H9 (cell line): ENCODE measurements around the gene ZNF641. TPM values are rescaled to one million over a fixed set of nuclear protein-coding genes. Genes with fewer than 3 reads are reported as not detected.

ENCODE experiments used
- DNase-seq: peaks from one replicate; pipeline ENCODE4 v3.0.0-alpha.2; 2017
- H2AFZ ChIP-seq: one replicate; pipeline ENCODE4 v1.6.1; 2013; ENCODE audit warnings: mild to moderate bottlenecking, low read length, control low read depth, moderate library complexity
- H2AK5ac ChIP-seq: 2 replicates; pipeline ENCODE4 v1.6.1; 2013; ENCODE audit warnings: low read length, control low read depth, mixed read lengths; ENCODE audit not compliant: insufficient read length
- H2BK120ac ChIP-seq: one replicate; pipeline ENCODE4 v1.6.1; 2013; ENCODE audit warnings: low read depth, mild to moderate bottlenecking, low read length, control low read depth, inconsistent platforms; ENCODE audit not compliant: poor library complexity, severe bottlenecking
- H2BK12ac ChIP-seq: 2 replicates; pipeline ENCODE4 v1.6.1; 2013; ENCODE audit warnings: low read length, control low read depth, mixed read lengths, low read depth; ENCODE audit not compliant: insufficient read length
- H2BK15ac ChIP-seq: 2 replicates; pipeline ENCODE4 v1.6.1; 2013; ENCODE audit warnings: low read depth, low read length, control low read depth
- H2BK20ac ChIP-seq: one replicate; pipeline ENCODE4 v1.6.1; 2013; ENCODE audit warnings: low read depth, mild to moderate bottlenecking, low read length, control low read depth, inconsistent platforms; ENCODE audit not compliant: poor library complexity, severe bottlenecking
- H2BK5ac ChIP-seq: 2 replicates; pipeline ENCODE4 v1.6.1; 2013; ENCODE audit warnings: low read length, control low read depth, mixed read lengths; ENCODE audit not compliant: insufficient read length
- H3K14ac ChIP-seq: 2 replicates; pipeline ENCODE4 v1.6.1; 2013; ENCODE audit warnings: low read length, control low read depth; ENCODE audit not compliant: insufficient read depth
- H3K18ac ChIP-seq: 2 replicates; pipeline ENCODE4 v1.6.1; 2013; ENCODE audit warnings: low read depth, mild to moderate bottlenecking, mixed read lengths, low read length, control low read depth; ENCODE audit not compliant: insufficient read length
- H3K23ac ChIP-seq: 2 replicates; pipeline ENCODE4 v1.6.1; 2013; ENCODE audit warnings: low read length, control low read depth, mixed read lengths, low read depth; ENCODE audit not compliant: insufficient read length
- H3K23me2 ChIP-seq: 2 replicates; pipeline ENCODE4 v1.6.1; 2013; ENCODE audit warnings: low read depth, mild to moderate bottlenecking, mixed read lengths, low read length, control low read depth; ENCODE audit not compliant: insufficient read length, poor library complexity, severe bottlenecking
- H3K27ac ChIP-seq: 2 replicates; pipeline ENCODE4 v1.5.1; 2013; ENCODE audit warnings: low read length, control low read depth, mixed read lengths, low read depth; ENCODE audit not compliant: insufficient read length
- H3K27me3 ChIP-seq: 2 replicates; pipeline ENCODE4 v1.6.1; 2013; ENCODE audit warnings: low read length, control low read depth, inconsistent platforms; ENCODE audit not compliant: insufficient read depth
- H3K4ac ChIP-seq: 2 replicates; pipeline ENCODE4 v1.6.1; 2013; ENCODE audit warnings: low read depth, mild to moderate bottlenecking, control low read depth, inconsistent platforms, low read length, moderate library complexity
- H3K4me1 ChIP-seq: 2 replicates; pipeline ENCODE4 v1.6.1; 2013; ENCODE audit warnings: low read length, control low read depth, inconsistent platforms; ENCODE audit not compliant: insufficient read depth
- H3K4me2 ChIP-seq: 2 replicates; pipeline ENCODE4 v1.6.1; 2013; ENCODE audit warnings: low read length, control low read depth, mixed read lengths; ENCODE audit not compliant: insufficient read length, insufficient read depth
- H3K56ac ChIP-seq: 2 replicates; pipeline ENCODE4 v1.6.1; 2013; ENCODE audit warnings: low read depth, mild to moderate bottlenecking, mixed read lengths, low read length, control low read depth; ENCODE audit not compliant: insufficient read length
- H3K79me1 ChIP-seq: 2 replicates; pipeline ENCODE4 v1.6.1; 2013; ENCODE audit warnings: low read depth, mild to moderate bottlenecking, moderate library complexity, low read length, control low read depth, inconsistent platforms; ENCODE audit not compliant: insufficient read depth, poor library complexity, severe bottlenecking
- H3K79me2 ChIP-seq: 2 replicates; pipeline ENCODE4 v1.6.1; 2013; ENCODE audit warnings: low read length, control low read depth, inconsistent platforms; ENCODE audit not compliant: insufficient read depth
- H3K9ac ChIP-seq: 2 replicates; pipeline ENCODE4 v1.6.1; 2013; ENCODE audit warnings: low read length, control low read depth, mixed read lengths; ENCODE audit not compliant: insufficient read length; ENCODE audit errors: extremely low read depth
- H3K9me3 ChIP-seq: one replicate; pipeline ENCODE4 v1.6.1; 2013; ENCODE audit warnings: low read depth, low read length, inconsistent platforms; ENCODE audit not compliant: control insufficient read depth
- H3T11ph ChIP-seq: one replicate; pipeline ENCODE4 v1.6.1; 2013; ENCODE audit warnings: mild to moderate bottlenecking, low read length, control low read depth, inconsistent platforms
- H4K20me1 ChIP-seq: one replicate; pipeline ENCODE4 v1.6.1; 2013; ENCODE audit not compliant: control insufficient read depth, insufficient read length, insufficient read depth
- H4K5ac ChIP-seq: 2 replicates; pipeline ENCODE4 v1.6.1; 2013; ENCODE audit warnings: low read depth, mild to moderate bottlenecking, mixed read lengths, low read length, control low read depth; ENCODE audit not compliant: insufficient read length
- H4K8ac ChIP-seq: replicated peaks from 2 replicates; pipeline ENCODE4 v1.6.1; 2013; ENCODE audit warnings: low read length, control low read depth, mixed read lengths, low read depth; ENCODE audit not compliant: insufficient read length
- H4K91ac ChIP-seq: 2 replicates; pipeline ENCODE4 v1.6.1; 2013; ENCODE audit warnings: low read depth, mild to moderate bottlenecking, moderate library complexity, mixed read lengths, low read length, control low read depth; ENCODE audit not compliant: insufficient read length
- H3K27ac Mint-ChIP-seq, 3 experiments: 2 replicates in 2 of 3; 3 replicates in 1 of 3; pipeline ENCODE4 v1.8.0; 2020 to 2021; ENCODE audit warnings: mixed read lengths in 3 of 3, mild to moderate bottlenecking in 1 of 3, moderate library complexity in 1 of 3
- H3K27me3 Mint-ChIP-seq: 2 replicates; pipeline ENCODE4 v1.8.0; 2021; ENCODE audit warnings: low read depth, mild to moderate bottlenecking, moderate library complexity, mixed read lengths
- H3K36me3 Mint-ChIP-seq, 3 experiments: 2 replicates in 2 of 3; 3 replicates in 1 of 3; pipeline ENCODE4 v1.8.0; 2020 to 2021; ENCODE audit warnings: low read depth in 3 of 3, mixed read lengths in 3 of 3; ENCODE audit not compliant: insufficient read depth in 1 of 3
- H3K4me1 Mint-ChIP-seq, 2 experiments: 2 replicates each; pipeline ENCODE4 v1.8.0; 2020; ENCODE audit warnings: mixed read lengths in 2 of 2
- H3K4me3 Mint-ChIP-seq, 2 experiments: 2 replicates in 1 of 2; 3 replicates in 1 of 2; pipeline ENCODE4 v1.8.0; 2020 to 2021; ENCODE audit warnings: mild to moderate bottlenecking in 2 of 2, mixed read lengths in 2 of 2, moderate library complexity in 1 of 2
- H3K9me3 Mint-ChIP-seq, 2 experiments: 2 replicates in 1 of 2; 3 replicates in 1 of 2; pipeline ENCODE4 v1.8.0; 2020; ENCODE audit warnings: mild to moderate bottlenecking in 2 of 2, mixed read lengths in 2 of 2, moderate library complexity in 1 of 2
- WGBS: extraction: QIAGEN DNeasy Blood & Tissue Kit; methylation state at CpG from one replicate; pipeline ENCODE4 v1.1.7; 2013; ENCODE audit warnings: missing lambda C conversion rate, low lambda C conversion rate, mixed read lengths; ENCODE audit not compliant: insufficient read length; ENCODE audit errors: extremely low coverage; 5-methylcytosine and 5-hydroxymethylcytosine counted together
- total RNA-seq: library from RNA; stranded (reverse); gene quantifications from 2 replicates; pipeline ENCODE4 v1.2.1, GENCODE V29; 2021
- TF ChIP-seq, protein P1 (sequence below): fragments of 200-600 bp; sonication (generic); conservative IDR thresholded peaks from 3 replicates; pipeline ENCODE4 v1.8.0; 2021; ENCODE audit warnings: antibody characterized with exemption, mild to moderate bottlenecking

Gene ZNF641
- total RNA-seq, 1 experiment from 2014 or later: 8.5 TPM

DNA sequence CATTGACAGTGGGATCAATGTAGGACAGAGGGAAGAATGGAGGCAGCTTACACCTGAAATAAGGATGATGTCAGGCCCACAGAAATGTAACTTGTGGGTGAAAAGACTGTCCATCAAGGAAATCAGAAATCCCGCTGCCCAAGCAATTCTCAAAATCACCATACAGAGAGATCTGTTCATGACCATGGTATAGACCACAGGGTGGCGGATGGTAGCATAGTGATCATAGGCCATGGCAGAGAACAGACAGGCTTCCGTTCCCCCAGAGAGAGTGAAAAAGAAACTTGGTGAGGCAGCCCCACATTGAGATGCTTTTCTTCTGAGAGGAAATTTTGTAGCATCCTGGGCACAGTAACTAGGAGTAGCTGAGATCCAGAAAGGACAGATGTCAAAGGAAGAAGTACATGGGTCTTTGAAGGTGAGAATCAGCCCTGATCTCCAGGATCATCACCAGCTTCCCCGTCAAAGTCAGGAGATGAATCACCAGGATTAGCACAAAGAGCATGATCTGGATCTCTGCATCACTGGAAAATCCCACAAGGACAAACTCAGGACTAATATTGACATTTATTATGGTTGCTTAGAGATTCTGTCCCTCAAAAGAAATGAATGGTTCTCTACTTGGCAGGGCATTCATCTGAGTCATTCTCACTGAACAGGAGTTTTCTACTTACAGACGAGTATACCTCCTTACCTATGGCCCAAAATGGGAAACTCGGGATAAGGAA lies 5.5 kb upstream of the ZNF641 start:
- Mint-ChIP-seq H3K4me1 (peaks cover 0 to 7% of the 10 kb centered on the region in 2 experiments; a peak in 1 of 4 replicates), H3K27me3 (peaks cover 1% of the 10 kb centered on the region; the same call in 1 of the 2 replicates), H3K27ac (no peak overlapping the region), H3K9me3 (peaks cover 0 to 8% of the 10 kb centered on the region in 2 experiments; a peak in 2 of 5 replicates), H3K36me3 (no peaks in the 10 kb centered on the region), H3K4me3 (no peak overlapping the region)
- H2BK12ac ChIP-seq: no peak overlapping the region
- H3K23me2 ChIP-seq: peaks cover 5% of the 10 kb centered on the region
- no peak overlapping the region for H2BK120ac ChIP-seq
- no peak overlapping the region for H4K8ac ChIP-seq
- no peak overlapping the region for H4K91ac ChIP-seq
- H3T11ph ChIP-seq: no peak overlapping the region
- no peaks in the 10 kb centered on the region for H4K20me1 ChIP-seq
- no peaks in the 10 kb centered on the region for H3K27me3 ChIP-seq
- no peak overlapping the region for H2BK5ac ChIP-seq
- H3K4me1 ChIP-seq: no peaks in the 10 kb centered on the region
- H3K56ac ChIP-seq: no peak overlapping the region
- no peak overlapping the region for H3K27ac ChIP-seq
- no peak for DNase-seq
- no peak overlapping the region for H2AK5ac ChIP-seq
- H3K9me3 ChIP-seq: no peaks in the 10 kb centered on the region
- no peak overlapping the region for H2BK20ac ChIP-seq
- no peak overlapping the region for H3K9ac ChIP-seq
- no peaks in the 10 kb centered on the region for H3K79me1 ChIP-seq
- no peak overlapping the region for H2BK15ac ChIP-seq
- TF ChIP-seq, protein P1, sequence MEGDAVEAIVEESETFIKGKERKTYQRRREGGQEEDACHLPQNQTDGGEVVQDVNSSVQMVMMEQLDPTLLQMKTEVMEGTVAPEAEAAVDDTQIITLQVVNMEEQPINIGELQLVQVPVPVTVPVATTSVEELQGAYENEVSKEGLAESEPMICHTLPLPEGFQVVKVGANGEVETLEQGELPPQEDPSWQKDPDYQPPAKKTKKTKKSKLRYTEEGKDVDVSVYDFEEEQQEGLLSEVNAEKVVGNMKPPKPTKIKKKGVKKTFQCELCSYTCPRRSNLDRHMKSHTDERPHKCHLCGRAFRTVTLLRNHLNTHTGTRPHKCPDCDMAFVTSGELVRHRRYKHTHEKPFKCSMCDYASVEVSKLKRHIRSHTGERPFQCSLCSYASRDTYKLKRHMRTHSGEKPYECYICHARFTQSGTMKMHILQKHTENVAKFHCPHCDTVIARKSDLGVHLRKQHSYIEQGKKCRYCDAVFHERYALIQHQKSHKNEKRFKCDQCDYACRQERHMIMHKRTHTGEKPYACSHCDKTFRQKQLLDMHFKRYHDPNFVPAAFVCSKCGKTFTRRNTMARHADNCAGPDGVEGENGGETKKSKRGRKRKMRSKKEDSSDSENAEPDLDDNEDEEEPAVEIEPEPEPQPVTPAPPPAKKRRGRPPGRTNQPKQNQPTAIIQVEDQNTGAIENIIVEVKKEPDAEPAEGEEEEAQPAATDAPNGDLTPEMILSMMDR: no peak
- H3K4ac ChIP-seq: no peak overlapping the region
- H3K18ac ChIP-seq: no peak overlapping the region
- no peak overlapping the region for H3K23ac ChIP-seq
- no peak overlapping the region for H3K14ac ChIP-seq
- WGBS: no CpG with 5 or more reads among the region's 6 CpGs
- H4K5ac ChIP-seq: no peak overlapping the region
- H3K4me2 ChIP-seq: no peak overlapping the region
- no peak overlapping the region for H2AFZ ChIP-seq
- no peaks in the 10 kb centered on the region for H3K79me2 ChIP-seq
